K562 (cell line): Measurements from ENCODE around the gene DOCK1. TPM values are rescaled to one million over a fixed set of nuclear protein-coding genes. Genes with fewer than 3 reads are reported as not detected.

Source experiments
- CBX8 ChIP-seq: fragments of 200-600 bp; sonication (generic); IDR thresholded peaks from 2 replicates; pipeline ENCODE4 v1.6.1; 2012; ENCODE audit warnings: borderline replicate concordance, mixed run types, low read depth, mild to moderate bottlenecking, moderate library complexity, mixed read lengths, low read length, control low read depth, inconsistent platforms; ENCODE audit not compliant: poor library complexity, severe bottlenecking; ENCODE audit errors: extremely low read depth
- FOXA1 ChIP-seq: fragments of 450-650 bp; IDR thresholded peaks from 2 replicates; pipeline ENCODE4 v1.6.1; 2016; ENCODE audit warnings: mild to moderate bottlenecking, borderline replicate concordance
- MCM5 ChIP-seq: fragments of 450-650 bp; IDR thresholded peaks from 2 replicates; pipeline ENCODE4 v1.6.1; 2016; ENCODE audit warnings: low read depth
- MEF2A ChIP-seq: IDR thresholded peaks from 2 replicates; pipeline ENCODE4 v1.6.1; 2011; ENCODE audit warnings: low read depth, mild to moderate bottlenecking, low read length, moderate library complexity; ENCODE audit not compliant: control insufficient read depth
- MXI1 ChIP-seq: IDR thresholded peaks from 2 replicates; pipeline ENCODE4 v1.6.1; 2011; ENCODE audit warnings: low read depth, mild to moderate bottlenecking, improper control_type of control experiment, low read length
- NFRKB ChIP-seq: fragments of 450-650 bp; IDR thresholded peaks from 2 replicates; pipeline ENCODE4 v1.6.1; 2016; ENCODE audit warnings: low read depth
- RAD51 ChIP-seq: fragments of 450-650 bp; IDR thresholded peaks from 2 replicates; pipeline ENCODE4 v1.7.1; 2016; ENCODE audit warnings: low read depth, mild to moderate bottlenecking, borderline replicate concordance
- RBM17 ChIP-seq: fragments of 200-400 bp; formaldehyde crosslinking; IDR thresholded peaks from 2 replicates; pipeline ENCODE4 v1.6.1; 2017; ENCODE audit warnings: low read depth, mild to moderate bottlenecking, low read length, borderline replicate concordance
- SMAD4 ChIP-seq: fragments of 250-450 bp; sonication (Bioruptor Pico); conservative IDR thresholded peaks from 2 replicates; pipeline ENCODE4 v1.8.0; 2021; ENCODE audit warnings: inconsistent platforms, mild to moderate bottlenecking, moderate library complexity
- SMARCA5 ChIP-seq: fragments of 450-650 bp; IDR thresholded peaks from 2 replicates; pipeline ENCODE4 v1.6.1; 2016
- ZNF140 ChIP-seq: fragments of 250-450 bp; sonication (Bioruptor Pico); IDR thresholded peaks from 2 replicates; pipeline ENCODE4 v1.8.0; 2021; ENCODE audit warnings: moderate library complexity, mild to moderate bottlenecking, inconsistent platforms
- ZNF3 ChIP-seq: fragments of 250-450 bp; sonication (Bioruptor Pico); IDR thresholded peaks from 2 replicates; pipeline ENCODE4 v1.5.0; 2021; ENCODE audit warnings: mild to moderate bottlenecking, moderate library complexity
- polyA plus RNA-seq, 8 experiments: library from polyadenylated mRNA; depleted of rRNA in 4 of 8; stranded (reverse) in 5 of 8; unstranded in 3 of 8; fragments of >200 nt; fragmentation: Nextera tagmentation in 2 of 8; fragmentation: Illumina TruSeq in 1 of 8; extraction: Ambion mirVana in 2 of 8; extraction: Trizol in 1 of 8; gene quantifications; 2 replicates each; pipeline versions ENCODE4 v1.2.1 to v1.2.3, GENCODE V29; 2011 to 2014; ENCODE audit warnings: inconsistent platforms in 1 of 8, missing spikeins in 1 of 8
- total RNA-seq, 7 experiments: library from RNA; depleted of rRNA in 6 of 7; stranded (reverse); fragments of >200 nt in 6 of 7; fragmentation: Illumina TruSeq in 2 of 7; extraction: Trizol in 2 of 7; gene quantifications; 2 replicates each; pipeline versions ENCODE4 v1.2.1 to v1.2.3, GENCODE V29; 2011 to 2021; ENCODE audit warnings: low replicate concordance in 1 of 7
- TF ChIP-seq, protein P1 (sequence below): fragments of 450-650 bp; IDR thresholded peaks from 2 replicates; pipeline ENCODE4 v1.6.1; 2017; ENCODE audit warnings: antibody characterized with exemption
- TF ChIP-seq, protein P2 (sequence below): conservative IDR thresholded peaks from 2 replicates; pipeline ENCODE4 v1.6.1; 2011; ENCODE audit warnings: low read depth, mild to moderate bottlenecking, low read length; ENCODE audit not compliant: control insufficient read depth

Gene DOCK1
- total and polyA plus RNA-seq, 9 of the 15 experiments (the other 6 are each of a cell fraction or from before 2014, with no cell fraction given), result 0.31 TPM; not detected in 8

DNA sequence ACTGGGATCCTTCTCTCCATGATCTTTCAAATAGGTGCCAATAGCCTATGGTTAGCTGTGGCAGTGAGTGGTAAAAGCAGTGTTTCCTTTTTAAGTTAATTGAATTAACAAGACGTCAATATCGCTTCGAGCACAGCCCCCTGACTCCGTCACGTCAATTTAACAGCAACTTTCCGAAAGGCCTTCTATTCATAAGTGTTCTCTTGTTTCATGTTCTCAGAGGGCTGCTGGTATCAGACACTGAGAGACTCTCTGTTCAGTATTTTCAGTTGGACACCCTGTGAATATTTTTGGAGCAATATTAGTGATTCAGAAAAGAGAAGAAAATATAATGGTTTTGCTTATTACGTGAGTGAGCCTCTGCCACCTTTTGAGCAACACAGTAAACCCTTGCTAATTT, 465.4 kb downstream of the DOCK1 start (continued):
- TF ChIP-seq, protein P1, sequence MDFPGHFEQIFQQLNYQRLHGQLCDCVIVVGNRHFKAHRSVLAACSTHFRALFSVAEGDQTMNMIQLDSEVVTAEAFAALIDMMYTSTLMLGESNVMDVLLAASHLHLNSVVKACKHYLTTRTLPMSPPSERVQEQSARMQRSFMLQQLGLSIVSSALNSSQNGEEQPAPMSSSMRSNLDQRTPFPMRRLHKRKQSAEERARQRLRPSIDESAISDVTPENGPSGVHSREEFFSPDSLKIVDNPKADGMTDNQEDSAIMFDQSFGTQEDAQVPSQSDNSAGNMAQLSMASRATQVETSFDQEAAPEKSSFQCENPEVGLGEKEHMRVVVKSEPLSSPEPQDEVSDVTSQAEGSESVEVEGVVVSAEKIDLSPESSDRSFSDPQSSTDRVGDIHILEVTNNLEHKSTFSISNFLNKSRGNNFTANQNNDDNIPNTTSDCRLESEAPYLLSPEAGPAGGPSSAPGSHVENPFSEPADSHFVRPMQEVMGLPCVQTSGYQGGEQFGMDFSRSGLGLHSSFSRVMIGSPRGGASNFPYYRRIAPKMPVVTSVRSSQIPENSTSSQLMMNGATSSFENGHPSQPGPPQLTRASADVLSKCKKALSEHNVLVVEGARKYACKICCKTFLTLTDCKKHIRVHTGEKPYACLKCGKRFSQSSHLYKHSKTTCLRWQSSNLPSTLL, result no peak
- no peak for TF ChIP-seq NFRKB
- TF ChIP-seq SMAD4, result no peak
- TF ChIP-seq RBM17, result no peak
- no peak for TF ChIP-seq FOXA1
- TF ChIP-seq MCM5, result no peak
- no peak for TF ChIP-seq MXI1
- no peak for TF ChIP-seq ZNF3
- TF ChIP-seq RAD51, result no peak
- TF ChIP-seq MEF2A, result no peak
- TF ChIP-seq, protein P2, sequence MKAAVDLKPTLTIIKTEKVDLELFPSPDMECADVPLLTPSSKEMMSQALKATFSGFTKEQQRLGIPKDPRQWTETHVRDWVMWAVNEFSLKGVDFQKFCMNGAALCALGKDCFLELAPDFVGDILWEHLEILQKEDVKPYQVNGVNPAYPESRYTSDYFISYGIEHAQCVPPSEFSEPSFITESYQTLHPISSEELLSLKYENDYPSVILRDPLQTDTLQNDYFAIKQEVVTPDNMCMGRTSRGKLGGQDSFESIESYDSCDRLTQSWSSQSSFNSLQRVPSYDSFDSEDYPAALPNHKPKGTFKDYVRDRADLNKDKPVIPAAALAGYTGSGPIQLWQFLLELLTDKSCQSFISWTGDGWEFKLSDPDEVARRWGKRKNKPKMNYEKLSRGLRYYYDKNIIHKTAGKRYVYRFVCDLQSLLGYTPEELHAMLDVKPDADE, result no peak
- no peak for TF ChIP-seq ZNF140 (CRISPR knock-in tag)
- no peak for TF ChIP-seq SMARCA5
- no peak for TF ChIP-seq CBX8
